K562 (cell line): Measurements from ENCODE around the gene EGFL6.

Source experiments
- BCLAF1 ChIP-seq, 2 experiments: fragments of 450-650 bp in 1 of 2; IDR thresholded peaks; 2 replicates each; pipeline ENCODE4 v1.6.1; 2011 to 2017; ENCODE audit warnings: low read depth in 2 of 2, antibody characterized with exemption in 1 of 2, borderline replicate concordance in 1 of 2, low read length in 1 of 2, mild to moderate bottlenecking in 1 of 2, mixed read lengths in 1 of 2; ENCODE audit not compliant: control insufficient read depth in 1 of 2
- CTCF ChIP-seq, 3 experiments: IDR thresholded peaks in 2 of 3; conservative IDR thresholded peaks in 1 of 3; 2 replicates each; pipeline ENCODE4 v1.5.1; 2011 to 2012; ENCODE audit warnings: low read length in 3 of 3, mild to moderate bottlenecking in 3 of 3, control low read depth in 2 of 3, improper control_type of control experiment in 1 of 3, inconsistent platforms in 1 of 3, low read depth in 1 of 3, mixed read lengths in 1 of 3, moderate library complexity in 1 of 3; ENCODE audit not compliant: insufficient read depth in 2 of 3
- FOXK1 ChIP-seq: sonication (generic); formaldehyde crosslinking; IDR thresholded peaks from 2 replicates; pipeline ENCODE4 v1.8.0; 2022; ENCODE audit warnings: missing genetic modification reagents, mild to moderate bottlenecking, borderline replicate concordance
- TF ChIP-seq, protein P1 (sequence below): sonication (generic); formaldehyde crosslinking; IDR thresholded peaks from 2 replicates; pipeline ENCODE4 v1.8.1; 2022; ENCODE audit warnings: missing genetic modification reagents

- TF ChIP-seq CTCF (IDR thresholded peaks at IDR 0.05 in 2 of 3, conservative IDR thresholded peaks at IDR 0.05 in 1 of 3; ENCODE audit: insufficient read depth in 2 of 3, low read depth in 1 of 3, low read length in 3 of 3) (no peak), BCLAF1 (IDR thresholded peaks at IDR 0.05; ENCODE audit: borderline replicate concordance in 1 of 2, control insufficient read depth in 1 of 2, low read depth in 2 of 2, low read length in 1 of 2) (no peak), FOXK1 (CRISPR knock-in tag) (no peak)
- TF ChIP-seq, protein P1, sequence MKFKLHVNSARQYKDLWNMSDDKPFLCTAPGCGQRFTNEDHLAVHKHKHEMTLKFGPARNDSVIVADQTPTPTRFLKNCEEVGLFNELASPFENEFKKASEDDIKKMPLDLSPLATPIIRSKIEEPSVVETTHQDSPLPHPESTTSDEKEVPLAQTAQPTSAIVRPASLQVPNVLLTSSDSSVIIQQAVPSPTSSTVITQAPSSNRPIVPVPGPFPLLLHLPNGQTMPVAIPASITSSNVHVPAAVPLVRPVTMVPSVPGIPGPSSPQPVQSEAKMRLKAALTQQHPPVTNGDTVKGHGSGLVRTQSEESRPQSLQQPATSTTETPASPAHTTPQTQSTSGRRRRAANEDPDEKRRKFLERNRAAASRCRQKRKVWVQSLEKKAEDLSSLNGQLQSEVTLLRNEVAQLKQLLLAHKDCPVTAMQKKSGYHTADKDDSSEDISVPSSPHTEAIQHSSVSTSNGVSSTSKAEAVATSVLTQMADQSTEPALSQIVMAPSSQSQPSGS (CRISPR knock-in tag), result no peak
Observed at GRCh38 chrX:13574600-13574999, 5.2 kb downstream of the EGFL6 start.
